Measurements from ENCODE around the gene TRIM7.

- TF ChIP-seq CTCF (IDR thresholded peaks at IDR 0.05; ENCODE audit: low read depth, low read length, poor library complexity, severe bottlenecking) (no peak), EZH2phosphoT487 (IDR thresholded peaks at IDR 0.05; ENCODE audit: borderline replicate concordance, low read length) (no peak)
Observed at GRCh38 chr5:181203777-181204112, 1.3 kb downstream of the TRIM7 start.
